Measurements from ENCODE around the gene DSCAM.
"Not testable (repeated sequence)": the region's sequence is repeated elsewhere in the genome, so short reads cannot be mapped to it uniquely, and the experiment has no call there.

Gene DSCAM

DNA sequence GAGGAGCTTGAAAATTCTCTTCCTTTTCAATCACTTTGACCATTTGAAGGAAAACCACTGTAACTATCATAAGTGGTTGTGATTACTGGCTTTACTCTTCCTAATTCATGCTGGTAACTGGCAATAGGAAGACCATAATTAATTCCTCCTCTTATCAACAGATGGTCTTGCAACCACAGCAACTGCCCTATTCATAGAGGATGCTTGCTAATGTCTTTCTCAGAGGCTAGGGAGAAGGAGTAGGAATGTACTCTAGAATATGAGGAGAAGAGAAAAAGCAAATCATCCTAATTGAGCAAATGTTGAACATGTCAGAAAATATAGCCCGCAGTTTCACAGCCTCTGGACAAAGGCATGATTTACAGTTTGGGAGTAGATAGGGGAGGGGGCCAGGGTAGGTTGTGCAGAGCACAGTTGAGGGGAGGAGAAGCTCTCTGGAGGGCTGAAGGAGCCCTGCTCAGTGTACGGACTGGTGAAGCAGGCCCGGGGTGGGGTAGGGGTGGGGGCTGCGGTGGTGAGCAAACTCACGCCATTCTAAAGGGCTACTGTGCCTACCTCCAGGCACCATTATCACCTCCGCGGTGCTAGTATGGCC, 786.8 kb downstream of the DSCAM start:
- DNase-seq: no peak

DNA sequence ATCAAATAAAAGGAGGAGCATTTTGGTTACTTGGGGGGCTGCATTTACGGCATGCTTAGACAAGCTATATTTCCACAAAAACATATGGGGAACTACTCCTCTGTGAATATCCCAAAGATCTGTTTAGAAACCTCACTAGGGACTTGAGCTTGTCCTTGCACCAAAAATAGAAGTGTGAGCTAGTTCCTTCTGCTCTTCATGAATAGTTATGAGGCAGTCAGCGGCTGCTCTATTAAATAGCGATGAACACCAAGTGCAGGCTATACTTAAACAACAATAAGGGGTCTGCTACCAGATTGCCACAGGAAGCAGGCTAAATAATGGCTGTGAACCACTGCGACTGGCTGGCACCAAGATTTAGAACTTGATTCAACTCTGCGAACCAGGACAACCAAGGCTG, 789.6 kb downstream of the DSCAM start:
- no peak for DNase-seq

DNA sequence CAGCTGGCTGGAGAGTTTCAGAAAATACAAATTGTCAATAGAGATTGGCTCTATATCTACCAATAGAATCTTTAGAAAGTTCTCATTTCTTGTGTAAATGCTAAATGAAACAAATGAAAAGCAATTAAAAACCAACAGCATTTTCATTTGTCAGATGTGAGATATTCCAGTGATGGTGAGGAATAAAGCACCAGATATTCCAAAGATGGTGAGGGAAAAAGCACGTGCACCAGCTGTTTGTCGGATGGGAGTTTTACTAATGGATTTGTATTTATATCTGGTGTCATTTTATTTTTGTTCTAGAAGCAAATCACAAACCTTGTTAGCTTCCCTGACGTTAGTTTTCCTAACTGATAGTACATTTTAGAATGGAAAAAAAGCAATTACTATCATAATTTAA, 790.9 kb downstream of the DSCAM start:
- no peak for DNase-seq

DNA sequence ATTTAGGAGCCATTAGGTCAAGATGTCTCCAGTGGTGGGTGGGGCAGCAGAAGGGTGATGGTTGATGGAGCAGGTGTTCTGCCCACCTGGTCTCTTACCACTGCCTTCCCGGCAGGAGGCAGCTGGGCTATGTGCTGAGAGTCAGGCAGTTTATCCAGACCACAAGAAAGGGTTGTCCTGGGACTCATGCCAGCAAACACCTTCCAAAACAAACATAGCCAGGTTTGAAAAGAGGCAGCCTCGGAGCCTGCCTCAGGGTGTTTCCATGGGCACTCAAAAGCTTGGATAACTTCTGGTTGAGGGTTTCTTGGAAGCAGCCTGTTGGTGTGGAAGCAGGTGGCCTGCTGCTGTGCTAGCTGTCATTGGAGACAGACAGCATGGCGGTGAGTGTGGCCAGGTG, 792.6 kb downstream of the DSCAM start:
- DNase-seq: no peak

DNA sequence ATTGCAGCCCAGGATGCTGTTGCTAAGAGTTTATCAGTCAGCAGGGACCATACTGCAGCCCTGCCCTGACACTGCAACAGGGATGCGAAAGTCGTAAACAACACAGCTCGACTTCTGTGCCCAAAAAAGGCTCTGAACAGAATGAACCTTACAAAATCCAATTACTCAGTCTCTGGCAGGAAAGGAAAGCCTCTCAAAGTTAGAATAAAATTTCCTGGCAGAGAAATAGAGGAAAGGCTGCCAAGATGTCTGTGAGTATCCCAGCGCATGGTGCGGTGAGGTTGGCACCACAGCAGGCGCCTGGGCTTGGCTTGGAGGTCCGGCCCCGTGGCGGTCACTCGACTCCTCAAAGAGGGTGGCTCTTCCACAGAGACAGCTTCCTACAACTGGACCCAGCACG, 794.0 kb downstream of the DSCAM start:
- DNase-seq: no peak

DNA sequence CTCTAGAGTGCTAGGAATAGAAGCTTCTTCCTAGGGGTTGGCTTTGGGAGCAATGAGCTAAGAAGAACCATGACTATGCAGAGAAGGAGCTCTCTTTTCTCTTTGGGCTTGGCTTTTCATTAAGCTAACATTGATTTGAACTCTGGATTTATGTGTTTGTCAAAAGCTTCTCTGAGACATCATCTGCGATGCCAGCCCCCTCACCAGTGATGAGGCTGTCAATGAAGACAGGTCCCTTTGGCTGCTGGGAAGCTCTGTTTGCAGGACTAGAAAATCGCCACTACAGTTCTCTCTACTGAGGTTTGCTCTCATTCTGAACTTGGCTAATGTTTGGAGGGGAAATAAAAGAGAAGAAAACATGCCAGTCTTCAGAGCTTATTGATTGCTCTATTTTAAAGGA, 794.7 kb downstream of the DSCAM start:
- no peak for DNase-seq

DNA sequence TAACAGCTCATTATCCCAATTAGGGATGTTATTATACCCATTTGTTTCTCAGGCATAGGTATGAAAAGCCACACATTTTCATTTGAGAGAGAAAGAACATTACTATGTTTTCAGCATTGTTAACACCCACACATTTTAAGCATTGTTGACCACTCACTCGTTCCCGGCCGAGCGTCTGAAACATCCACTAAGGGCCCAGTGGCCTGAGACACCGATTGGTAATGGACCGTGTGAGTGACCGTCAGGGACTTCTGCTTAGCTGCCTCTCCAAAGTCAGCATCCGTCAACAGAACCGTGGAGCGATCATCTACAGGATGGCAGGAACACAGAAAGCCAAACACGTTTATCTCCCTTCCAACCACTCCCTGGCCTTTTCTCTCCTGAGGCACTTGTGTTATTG, 795.2 kb downstream of the DSCAM start:
- no peak for DNase-seq

DNA sequence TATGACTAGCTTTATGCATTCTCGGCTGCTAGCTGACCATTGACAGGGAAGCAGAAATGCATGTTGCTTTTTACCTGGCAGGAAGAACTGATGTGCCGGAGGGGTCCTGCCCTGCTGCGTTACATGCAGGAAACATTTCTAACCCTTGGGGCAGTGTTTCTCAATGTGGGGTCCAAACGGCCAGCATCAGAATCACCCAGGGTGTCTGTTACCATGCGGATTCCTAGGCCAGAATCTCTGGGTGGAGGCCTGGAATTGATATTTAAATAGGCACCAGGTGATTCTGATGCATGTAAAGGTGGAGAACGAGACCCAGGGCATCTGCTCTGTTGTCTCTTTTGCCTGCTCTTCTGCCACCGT, 797.0 kb downstream of the DSCAM start:
- DNase-seq: no peak

DNA sequence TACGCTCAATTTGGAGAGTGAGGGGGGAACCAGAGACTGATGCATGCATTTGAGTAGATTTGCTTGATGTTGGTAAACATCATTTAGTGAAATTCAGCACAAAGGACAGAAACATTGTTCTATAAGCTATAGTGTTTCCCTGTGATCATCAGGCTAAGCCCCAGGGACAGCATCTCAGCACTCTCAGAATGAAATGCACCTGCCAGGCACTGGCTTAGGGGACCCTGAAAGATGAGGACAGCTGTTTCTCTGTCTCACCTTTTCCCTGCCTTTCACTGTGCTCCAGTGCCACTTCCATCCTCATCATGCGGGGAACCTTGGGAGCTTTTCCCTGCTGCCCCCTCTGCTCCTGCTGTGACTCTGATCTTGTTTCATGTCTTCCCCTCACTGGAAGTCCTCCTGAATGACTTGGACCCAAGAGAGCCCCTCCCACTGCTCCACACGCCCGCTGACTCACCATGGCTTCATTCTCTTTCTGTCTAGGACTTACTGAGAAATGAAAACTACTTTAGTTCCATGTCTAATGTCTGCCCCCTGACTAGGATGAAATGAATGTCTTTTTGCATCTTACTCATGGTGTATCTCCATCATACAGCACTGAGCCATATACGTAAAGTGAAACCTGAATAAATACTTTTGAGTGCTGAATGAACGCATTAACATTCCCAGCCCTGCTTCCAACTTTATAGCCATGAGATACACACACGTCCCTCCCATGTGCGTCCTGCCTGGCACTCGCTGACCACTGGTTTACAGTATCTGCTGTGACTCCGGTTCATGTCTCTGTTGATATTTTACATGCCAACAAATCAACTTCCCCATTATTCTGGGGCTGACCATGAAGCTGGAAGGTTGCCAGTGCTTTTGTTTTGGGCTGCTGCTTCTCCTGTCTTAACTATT, 797.7 kb downstream of the DSCAM start:
- DNase-seq: no peak

DNA sequence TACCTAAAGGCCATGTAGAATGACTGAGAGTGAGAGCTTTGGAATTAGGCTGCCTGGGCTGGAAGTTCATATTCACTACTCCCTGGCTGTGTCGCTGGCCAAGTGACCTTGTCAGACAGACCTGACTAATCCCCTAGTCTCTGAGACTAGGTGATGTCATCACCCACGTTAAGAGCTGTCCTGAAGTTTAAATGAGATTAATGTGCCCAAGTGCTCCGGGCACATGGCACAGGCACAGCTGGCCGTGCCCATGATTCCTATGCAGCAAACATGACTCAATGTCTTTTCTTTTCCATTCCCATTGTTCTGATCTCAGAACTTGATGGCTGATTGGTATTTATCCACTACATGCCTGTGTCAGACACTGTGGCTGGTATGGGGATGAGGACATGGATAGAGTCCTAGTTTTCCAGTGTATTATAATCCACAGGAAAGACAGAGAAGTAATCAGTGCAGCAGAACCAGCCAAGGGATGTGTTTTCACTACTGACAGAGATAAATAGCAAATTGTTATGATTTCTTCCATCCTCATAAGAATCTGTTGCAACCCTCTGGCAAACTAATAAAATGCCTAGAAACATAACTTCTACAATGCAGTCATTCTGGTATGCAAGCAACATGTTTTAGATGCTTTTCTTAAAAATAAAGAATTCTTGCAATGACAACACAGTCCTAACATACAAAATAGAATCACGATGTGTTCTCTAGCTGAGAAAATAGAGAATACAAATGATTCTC, 798.8 kb downstream of the DSCAM start:
- no peak for DNase-seq

DNA sequence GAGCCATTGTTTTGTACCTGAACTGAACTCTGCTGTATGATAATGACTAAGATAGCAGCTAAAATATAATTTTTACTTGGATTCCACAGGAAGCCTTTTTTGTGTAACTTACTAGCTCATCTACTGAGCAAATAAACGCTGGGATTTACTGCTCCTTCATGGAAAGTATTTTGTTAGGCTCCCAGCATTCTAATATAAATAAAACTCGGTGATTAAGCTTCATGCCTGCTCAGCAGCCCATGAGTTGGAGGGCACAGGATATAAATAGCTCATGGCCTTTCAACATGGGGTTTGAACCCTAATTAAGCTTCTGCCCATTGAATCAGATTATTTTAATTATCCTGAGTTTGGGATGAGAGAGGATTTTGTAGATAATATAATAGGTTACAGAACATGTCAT, 799.7 kb downstream of the DSCAM start:
- no peak for DNase-seq

DNA sequence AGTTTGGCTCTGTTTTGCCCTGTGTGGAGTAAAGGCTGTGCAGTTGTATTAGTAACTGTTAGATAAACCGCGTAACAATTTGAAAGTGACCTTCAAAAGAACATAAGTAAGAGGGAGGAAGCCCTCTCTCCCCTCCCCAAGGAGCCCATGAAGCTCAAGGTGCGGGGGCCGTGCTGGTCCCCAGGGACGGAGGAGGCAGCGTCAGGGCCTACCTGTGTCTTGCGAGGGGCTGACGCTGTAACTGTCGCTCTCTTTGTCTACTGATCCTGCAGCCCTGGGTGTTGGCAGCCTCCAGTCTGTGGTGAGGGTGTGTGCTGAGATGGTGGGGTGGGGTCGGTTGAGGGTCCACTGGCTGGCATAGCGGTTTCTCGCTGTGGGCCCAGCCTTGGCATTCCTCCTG, 803.1 kb downstream of the DSCAM start:
- no peak for DNase-seq

DNA sequence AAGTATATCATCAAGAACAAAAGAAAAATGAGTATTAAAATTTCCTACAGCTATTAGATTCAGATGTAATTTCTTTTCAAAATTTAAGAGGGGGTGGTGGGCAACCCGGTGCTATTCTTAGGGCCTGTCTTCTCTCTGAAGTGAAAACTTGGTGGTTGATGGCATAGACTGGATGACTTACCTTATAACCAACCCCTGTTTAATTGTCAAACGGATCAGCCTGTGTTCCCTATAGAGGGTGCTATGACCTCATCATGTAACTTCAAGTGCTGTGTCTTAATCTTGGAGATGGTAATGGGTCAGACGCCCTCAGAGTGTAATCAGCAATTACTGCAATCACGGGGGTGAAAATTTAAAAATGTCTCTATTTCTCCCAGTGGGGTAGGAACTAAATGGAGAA, 803.5 kb downstream of the DSCAM start:
- DNase-seq: no peak

DNA sequence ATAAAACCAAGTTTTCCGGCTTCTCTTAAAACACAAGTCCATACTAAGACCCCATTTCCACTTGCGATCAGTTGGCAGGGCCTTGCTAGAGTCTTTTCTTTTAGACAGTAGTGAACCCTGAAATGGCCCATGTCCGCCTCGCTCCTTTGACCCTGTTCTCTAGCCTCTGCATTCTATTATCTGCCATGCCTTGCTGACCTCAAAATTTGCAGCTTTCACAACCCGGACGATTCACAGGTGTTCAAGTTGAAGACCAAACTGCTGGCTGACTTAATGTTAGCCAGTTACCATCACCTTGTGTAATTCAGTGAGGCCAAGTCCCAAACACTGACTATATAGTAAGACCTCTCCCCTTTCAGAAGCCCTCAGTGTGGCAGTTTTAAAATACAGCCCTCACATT, 805.5 kb downstream of the DSCAM start:
- DNase-seq: no peak

DNA sequence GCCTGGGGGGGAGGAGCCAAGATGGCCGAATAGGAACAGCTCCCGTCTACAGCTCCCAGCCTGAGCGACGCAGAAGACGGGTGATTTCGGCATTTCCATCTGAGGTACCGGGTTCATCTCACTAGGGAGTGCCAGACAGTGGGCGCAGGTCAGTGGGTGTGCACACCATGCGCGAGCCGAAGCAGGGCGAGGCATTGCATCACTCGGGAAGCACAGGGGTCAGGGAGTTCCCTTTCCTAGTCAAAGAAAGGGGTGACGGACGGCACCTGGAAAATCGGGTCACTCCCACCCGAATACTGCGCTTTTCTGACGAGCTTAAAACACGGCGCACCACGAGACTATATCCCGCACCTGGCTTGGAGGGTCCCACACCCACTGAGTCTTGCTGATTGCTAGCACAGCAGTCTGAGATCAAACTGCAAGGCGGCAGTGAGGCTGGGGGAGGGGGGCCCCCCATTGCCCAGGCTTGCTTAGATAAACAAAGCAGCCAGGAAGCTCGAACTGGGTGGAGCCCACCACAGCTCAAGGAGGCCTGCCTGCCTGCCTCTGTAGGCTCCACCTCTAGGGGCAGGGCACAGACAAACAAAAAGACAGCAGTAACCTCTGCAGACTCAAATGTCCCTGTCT, 813.7 kb downstream of the DSCAM start:
- DNase-seq: not testable (repeated sequence)

DNA sequence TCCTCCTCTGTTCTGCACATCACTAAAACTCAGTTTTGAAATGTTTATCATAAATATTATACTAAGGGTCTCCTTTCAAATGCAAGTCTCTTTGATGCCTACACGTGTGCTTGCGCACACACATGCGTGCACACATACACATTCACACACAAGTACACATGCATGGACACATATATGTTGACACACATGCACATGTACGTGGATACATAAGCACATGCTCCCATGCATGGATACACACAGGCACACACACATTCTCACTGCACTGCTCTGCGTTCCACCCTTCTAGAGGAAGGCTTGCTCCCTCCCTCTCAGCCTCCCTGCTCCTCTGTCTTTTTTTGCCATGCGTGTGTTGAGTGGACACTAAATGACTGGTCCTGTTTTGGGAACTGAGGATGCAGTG, 817.1 kb downstream of the DSCAM start:
- no peak for DNase-seq

DNA sequence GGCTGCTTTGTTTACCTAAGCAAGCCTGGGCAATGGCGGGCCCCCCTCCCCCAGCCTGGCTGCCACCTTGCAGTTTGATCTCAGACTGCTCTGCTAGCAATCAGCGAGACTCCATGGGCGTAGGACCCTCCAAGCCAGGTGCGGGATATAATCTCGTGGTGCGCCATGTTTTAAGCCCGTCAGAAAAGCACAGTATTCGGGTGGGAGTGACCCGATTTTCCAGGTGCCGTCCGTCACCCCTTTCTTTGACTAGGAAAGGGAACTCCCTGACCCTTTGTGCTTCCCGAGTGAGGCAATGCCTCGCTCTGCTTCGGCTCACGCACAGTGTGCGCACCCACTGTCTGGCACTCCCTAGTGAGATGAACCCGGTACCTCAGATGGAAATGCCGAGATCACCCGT, 818.6 kb downstream of the DSCAM start:
- not testable (repeated sequence) for DNase-seq

DNA sequence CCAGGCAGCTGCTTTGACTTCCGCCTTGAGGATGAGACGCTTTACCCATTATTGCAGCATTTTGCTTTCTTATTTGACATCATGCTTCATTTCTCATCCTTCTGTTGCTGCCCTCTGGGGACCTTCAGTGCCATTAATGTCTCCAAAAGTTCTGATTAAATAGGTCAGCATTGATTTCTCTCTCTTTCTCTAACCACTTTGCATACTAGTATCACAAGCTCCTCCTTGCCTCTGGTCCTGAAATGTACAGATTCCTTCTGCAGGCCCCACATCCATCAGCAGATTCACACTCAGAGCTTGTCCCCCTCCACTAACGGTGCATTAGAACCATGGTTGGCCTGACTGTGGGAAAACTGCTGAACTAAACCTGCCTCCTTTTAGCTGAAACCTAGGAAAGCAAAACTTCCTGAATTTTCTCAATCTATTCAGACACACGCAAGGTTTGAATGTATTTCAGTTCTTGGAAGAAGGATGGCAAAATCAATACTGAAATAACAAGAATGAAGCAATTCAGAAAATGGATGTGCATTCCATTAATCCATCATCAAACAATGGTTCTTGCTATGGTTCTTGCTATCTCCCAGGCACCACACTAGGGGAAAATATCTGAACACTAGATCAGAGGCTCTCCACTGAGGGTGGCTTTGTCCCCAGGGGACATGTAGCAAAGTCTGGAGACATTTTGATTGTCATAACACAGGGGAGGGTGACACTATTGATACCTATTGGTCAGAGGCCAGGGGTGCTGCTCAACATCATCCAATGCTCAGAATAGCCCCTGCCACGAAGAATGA, 825.2 kb downstream of the DSCAM start:
- no peak for DNase-seq

DNA sequence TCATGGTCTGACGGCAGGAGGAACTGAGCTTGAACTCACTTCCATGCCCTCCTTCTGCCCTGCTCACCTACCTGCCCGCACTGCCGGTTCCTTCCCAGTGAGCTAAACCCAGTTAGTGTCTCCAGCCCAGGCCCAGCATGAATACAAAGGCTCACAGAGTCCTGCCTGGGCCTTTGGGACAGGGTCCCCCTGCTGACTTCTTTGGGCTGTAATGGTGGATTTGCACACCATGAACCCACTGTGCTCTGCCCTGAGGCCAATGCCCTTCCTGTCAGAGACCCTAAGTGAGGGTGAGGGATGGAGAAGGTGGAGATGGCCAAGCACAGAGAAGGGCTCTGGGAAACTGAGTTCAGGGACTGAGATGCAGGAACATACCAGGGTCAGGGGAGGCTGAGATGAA, 826.3 kb downstream of the DSCAM start:
- DNase-seq: no peak

DNA sequence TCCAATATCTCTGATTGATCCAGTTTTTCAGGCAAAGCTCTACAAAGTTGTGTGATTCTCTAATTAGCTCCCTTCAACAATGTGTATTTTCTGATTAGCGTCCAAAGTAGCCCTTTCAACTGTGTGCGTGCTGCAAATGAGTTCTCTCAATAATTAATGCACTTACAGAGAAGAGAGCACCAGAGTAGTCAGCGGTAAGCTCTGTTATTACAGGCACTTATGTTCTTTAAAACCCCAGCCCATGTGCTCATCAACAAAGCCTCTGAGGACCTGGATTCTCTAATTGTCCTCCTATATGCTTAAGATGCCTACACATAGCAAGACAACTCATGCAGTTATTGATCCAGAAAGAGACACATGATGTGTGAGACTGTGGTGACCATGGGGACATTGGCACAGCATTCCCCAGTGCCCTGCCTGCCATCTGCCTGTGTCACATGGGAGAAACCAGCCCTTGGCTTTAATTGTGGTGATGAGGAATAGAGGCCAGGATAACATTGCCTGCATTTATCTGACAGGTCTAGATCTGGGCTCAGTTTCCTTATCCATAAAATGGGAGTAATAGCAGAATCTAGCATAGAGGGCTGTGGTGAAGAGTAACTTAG, 828.0 kb downstream of the DSCAM start:
- no peak for DNase-seq

DNA sequence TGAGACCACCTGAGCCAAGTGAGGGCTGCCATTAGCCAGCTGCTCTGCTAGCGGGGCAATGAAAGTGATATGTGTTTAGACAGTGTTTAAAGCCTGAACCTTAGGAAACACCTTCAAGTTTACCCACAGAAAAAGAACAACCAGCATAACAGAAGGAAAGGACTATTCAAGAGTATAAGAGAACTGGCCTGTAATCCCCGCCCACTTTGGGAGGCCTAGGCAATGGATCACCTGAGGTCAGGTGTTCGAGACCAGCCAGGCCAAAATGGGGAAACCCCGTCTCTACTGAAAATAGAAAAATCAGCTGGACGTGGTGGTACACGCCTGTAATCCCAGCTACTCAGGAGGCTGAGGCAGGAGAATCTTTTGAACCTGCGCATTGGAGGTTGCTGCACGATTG, 830.3 kb downstream of the DSCAM start:
- no peak for DNase-seq

DNA sequence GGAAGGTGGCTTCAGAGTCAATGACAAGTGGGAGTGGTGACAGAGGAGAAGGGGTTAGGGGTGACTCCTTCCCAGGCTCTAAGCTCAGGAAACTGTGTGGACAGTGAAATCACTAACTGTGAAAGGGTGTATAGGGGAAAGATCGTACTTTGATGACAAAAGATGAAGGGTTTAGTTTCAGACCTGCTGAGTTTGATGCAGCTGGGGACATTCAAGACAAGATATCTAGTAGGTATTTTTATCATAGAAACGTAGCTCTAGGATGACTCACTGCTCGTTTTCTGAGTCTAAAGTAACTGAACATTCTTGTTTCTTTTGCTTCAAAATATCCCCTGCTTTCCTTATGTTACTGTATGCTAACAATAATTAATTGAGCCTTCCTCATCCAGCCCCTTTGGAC, 830.7 kb downstream of the DSCAM start:
- no peak for DNase-seq
